Esophagus squamous epithelium (tissue), 4 donors: ENCODE measurements around the gene RAPGEF5.

Source experiments
- CTCF ChIP-seq, 6 experiments: fragments of 450-650 bp in 4 of 6; fragments of 200-600 bp in 2 of 6; sonication (generic) in 2 of 6; IDR thresholded peaks; one replicate each; pipeline ENCODE4 v1.5.1; 2016 to 2019; ENCODE audit warnings: antibody characterized with exemption in 6 of 6, mild to moderate bottlenecking in 4 of 6, moderate library complexity in 4 of 6
- POLR2A ChIP-seq, 4 donors: fragments of 450-650 bp; IDR thresholded peaks; one replicate each; pipeline ENCODE4 v1.6.1; 2017; ENCODE audit warnings: antibody characterized with exemption in 4 of 4, mild to moderate bottlenecking in 4 of 4, moderate library complexity in 3 of 4

DNA sequence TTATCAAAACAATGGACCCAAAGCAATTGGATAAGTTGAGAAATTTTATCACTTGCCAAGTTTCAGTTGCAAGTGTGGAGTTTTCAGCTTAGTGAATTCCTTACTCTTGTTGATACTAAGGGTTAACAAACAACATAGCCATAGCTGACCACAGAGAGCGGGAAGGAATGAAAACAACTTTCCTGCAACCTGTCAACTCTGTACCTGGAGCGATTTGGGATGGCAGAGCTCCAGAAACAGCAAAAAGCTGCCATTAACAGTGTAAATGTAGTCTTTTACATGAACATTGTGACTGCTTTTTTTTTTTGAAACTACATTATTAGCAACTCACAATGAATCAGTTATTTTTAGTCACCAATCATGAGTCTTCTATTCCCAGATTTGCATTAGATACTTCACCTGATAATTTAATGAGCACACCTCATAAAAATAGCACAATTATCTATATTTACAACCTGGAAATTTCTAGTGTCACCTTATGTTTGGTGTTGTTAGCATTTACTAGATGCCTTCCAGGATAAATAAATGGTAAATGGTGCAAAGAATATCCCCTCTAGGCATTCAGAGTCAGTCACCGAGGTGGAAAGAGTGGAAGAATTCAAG is 47.6 kb upstream of the RAPGEF5 start:
- TF ChIP-seq POLR2A (IDR thresholded peaks at IDR 0.05): no peak
- TF ChIP-seq CTCF (IDR thresholded peaks at IDR 0.05): no peak
